GM21825 (cell line): ENCODE results near the gene KDM5A.
"Not testable (repeated sequence)": the region's sequence is repeated elsewhere in the genome, so short reads cannot be mapped to it uniquely, and the experiment has no call there.

Experiments used
- ATAC-seq: cut with Tn5 transposase; IDR thresholded peaks from one replicate; pipeline ENCODE4 v1.9.1; 2021; ENCODE audit warnings: mild to moderate bottlenecking, moderate library complexity; ENCODE audit not compliant: unreplicated experiment

KDM5A gene

GRCh38 chr12:389142-390096, at the start of gene KDM5A:
KDM5A (minus strand) TSS chr12:389320; CDS start chr12:389091, 229 bp downstream.
- peak; percentile 84 for ATAC-seq

- ATAC-seq = not testable (repeated sequence)
Observed at GRCh38 chr12:435737-436136, 46.6 kb upstream of the KDM5A start.

GRCh38 chr12:422526-422925, 33.4 kb upstream of the KDM5A start:
- ATAC-seq = no peak

GRCh38 chr12:418432-418831, 29.3 kb upstream of the KDM5A start:
- no peak for ATAC-seq

- no peak for ATAC-seq
Observed at GRCh38 chr12:414859-415258, 25.7 kb upstream of the KDM5A start.

GRCh38 chr12:402029-402389, 12.9 kb upstream of the KDM5A start:
- ATAC-seq = no peak

- ATAC-seq = peak; percentile 96
Observed at GRCh38 chr12:401235-402028, 12.3 kb upstream of the KDM5A start, which contains the start of gene CCDC77. CCDC77 (plus strand) TSS chr12:401644; CDS start chr12:409384, 7,740 bp downstream.

DNA sequence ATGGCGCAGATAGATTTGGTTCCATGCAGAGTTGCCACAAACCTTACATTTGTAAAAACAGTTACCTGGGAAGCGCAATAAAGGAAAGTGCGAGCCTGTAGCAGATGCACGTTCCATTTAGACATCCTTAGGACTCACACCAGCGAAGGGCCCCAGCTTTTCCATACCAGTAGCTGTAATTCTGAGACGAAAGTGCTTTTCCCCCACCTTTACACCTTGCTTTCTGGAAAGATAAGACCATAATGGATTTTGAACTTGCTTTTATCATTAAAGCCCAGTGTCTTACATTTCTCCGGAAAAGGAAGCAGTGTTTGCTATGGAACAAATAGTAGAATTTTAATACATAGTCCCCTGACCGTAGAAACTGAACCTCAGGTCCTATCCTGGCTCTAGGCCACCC, 11.7 kb upstream of the KDM5A start:
- no peak for ATAC-seq

GRCh38 chr12:388541-389141, 479 bp downstream of the KDM5A start:
- peak; percentile 24 for ATAC-seq

DNA sequence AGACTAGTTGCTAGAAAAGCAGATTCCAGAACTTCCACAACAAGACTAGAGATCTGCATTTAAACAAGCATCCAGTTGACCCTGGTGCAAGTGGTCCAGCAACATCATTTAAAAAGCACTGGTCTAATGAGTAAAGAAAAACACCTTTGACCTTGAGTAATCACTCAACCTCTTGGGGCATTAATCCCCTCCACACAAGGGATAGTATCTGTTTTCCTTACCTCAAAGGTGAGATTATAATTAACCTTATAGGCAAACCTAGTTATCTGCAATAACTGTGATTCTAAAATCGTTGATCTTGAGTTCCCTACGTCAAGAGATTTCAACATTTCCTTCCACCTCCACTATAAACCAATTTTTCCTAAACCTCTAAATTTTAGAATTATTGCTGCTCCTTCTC, 1.1 kb downstream of the KDM5A start:
- ATAC-seq = no peak

DNA sequence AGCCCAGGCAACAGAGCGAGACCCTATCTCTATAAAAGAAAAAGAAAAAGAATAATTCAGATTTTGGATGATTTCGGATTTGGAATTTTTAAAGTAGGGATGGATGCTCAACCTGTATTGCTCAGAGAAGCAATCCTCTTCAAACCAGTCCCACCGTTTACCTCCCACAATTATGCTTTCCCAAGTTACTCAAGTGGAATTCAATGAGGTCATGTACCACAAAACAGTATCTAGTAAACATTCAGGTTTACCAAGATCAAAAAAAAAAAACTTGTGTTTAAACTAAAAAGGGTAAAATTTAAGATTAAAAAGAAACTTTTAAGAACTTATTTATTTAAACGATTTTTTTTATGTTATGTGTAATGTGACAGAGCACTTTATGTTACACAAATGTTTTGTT, 2.5 kb downstream of the KDM5A start:
- no peak for ATAC-seq

GRCh38 chr12:370739-371485, 18.2 kb downstream of the KDM5A start:
- not testable (repeated sequence) for ATAC-seq

DNA sequence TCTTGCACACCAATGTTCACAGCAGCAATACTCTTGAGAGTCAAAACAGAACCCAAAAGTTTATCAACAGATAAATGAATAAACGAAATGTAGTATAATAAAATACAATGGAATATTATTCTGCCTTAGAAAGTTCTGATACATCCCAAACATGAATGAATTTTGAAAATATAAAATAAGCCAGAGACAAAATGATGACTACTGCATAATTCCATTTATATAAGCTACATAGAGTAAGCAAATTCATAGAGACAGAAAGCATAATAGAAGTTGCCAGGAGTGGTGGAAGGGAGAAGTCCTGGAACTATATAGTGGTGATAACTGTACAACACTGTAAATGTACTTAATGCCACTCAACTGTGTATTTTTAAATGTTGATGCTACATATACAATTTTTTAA, 21.1 kb downstream of the KDM5A start:
- no peak for ATAC-seq

DNA sequence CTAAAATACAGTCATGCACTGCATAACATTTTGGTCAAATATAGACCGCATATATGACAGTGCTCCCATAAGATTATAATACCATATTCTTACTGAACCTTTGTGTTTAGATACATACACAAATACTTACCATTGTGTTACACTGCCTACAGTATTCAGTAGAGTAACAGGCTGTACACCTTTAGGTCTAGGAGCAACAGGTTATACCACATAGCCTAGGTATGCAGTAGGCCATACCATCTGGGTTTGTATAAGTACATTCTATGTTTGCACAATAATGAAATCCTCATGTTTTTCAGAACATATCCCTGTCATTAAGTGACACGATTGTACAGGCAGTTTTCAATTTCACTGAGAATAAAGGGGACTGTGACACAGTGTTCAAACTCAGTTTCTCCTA, 22.3 kb downstream of the KDM5A start:
- ATAC-seq = no peak

DNA sequence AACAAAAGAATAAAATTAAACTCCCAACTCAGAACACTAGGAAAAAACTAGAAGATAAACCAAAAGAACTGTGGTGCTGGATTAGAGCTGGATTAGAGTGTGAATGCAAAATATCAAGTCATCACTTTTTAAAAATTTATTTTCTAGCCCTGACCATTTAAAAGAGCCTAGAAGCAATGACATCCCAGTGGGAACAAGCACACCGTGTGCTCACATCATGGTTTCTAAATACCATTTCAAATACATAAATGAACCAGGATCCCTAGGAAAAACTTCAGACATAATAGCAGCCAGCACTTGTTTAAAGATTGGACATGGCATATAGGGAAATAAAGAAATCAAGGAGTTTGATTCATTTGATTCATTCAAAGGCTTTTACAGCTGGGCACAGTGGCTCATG, 30.0 kb downstream of the KDM5A start:
- no peak for ATAC-seq

DNA sequence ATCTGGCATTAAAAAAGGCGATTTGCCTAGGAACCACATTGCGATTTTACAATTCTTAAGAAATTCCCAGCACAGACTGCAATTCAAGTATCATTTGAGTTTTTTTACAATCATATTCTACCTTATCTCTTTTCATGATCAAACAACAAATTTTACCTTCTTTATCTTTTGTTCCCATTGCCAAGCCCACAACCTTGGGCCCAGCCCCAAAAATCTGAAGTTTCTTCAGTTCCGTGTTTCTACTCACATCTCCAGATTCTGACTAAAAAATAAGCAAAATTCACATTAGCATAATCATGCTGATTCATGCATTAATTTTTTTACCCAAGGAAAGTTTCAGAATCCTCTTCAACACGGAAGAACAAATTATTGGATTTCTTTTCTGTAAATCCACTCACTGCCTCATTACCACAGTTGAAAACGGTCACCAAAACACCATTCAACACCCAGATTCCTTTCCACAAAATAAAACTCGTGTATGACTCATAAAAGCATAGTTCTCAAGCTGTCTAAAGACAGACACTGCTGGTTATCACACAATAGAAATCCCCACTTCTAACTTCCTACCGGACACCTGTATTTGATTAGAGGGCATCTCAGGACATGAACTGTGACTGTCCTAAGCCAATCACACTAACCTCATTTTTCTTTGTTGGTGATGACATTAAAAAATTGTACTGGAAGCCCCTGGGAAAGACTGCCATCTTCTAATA, 32.7 kb downstream of the KDM5A start:
- no peak for ATAC-seq

DNA sequence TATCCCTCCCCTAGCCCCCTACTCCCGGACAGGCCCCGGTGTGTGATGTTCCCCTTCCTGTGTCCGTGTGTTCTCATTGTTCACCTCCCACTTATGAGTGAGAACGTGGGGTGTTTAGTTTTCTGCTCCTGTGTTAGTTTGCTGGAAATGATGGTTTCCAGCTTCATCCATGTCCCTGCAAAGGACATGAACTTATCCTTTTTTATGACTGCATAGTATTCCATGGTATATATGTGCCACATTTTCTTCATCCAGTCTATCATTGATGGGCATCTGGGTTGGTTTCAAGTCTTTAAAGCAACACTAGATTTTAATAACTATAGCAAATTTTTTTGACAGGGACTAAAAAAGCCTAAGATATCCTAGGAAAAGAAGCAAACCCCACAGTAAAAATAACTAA, 37.9 kb downstream of the KDM5A start:
- ATAC-seq = not testable (repeated sequence)

GRCh38 chr12:349625-350024, 39.5 kb downstream of the KDM5A start:
- ATAC-seq = not testable (repeated sequence)

DNA sequence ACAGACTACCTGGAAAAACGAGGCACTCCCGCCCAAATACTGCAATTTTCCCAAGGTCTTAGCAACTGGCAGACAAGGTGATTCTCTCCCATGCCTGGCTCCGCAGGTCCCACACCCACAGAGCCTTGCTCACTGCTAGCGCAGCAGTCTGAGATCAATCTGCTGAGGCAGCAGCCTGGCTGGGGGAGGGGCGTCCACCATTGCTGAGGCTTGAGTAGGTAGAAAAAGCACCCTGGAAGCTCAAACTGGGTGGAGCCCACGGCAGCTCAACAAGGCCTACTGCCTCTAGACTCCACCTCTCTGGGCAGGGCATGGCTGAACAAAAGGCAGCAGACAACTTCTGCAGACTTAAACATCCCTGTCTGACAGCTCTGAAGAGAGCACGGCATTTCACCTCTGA, 46.1 kb downstream of the KDM5A start:
- ATAC-seq = not testable (repeated sequence)

DNA sequence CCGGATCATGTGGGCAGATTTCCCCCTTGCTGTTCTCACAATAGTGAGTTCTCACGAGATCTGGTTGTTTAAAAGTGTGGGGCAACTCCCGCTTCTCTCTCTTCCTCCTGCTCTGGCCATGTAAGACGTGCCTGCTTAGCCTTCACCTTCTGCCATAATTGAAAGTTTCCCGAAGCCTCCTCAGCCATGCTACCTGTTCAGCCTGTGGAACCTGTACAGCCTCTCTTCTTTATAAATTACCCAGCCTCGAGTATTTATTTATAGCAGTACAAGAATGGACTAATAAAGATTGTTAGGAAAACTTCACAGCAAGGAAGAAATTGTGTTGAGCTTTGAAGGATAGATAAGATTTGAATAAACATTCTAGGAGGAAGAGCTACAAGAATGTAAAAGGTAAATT, 52.1 kb downstream of the KDM5A start:
- no peak for ATAC-seq
